Retinal pigment epithelial cell (primary cell): ENCODE results near the gene JAZF1.

Experiments
- DNase-seq: peaks from one replicate; pipeline ENCODE4 v3.0.0-alpha.2; 2010; ENCODE audit warnings: low read depth
- H3K4me3 ChIP-seq: 2 replicates; pipeline ENCODE4 v1.5.1; 2011; ENCODE audit warnings: mild to moderate bottlenecking, low read length, control low read depth, moderate library complexity
- TF ChIP-seq, protein P1 (sequence below): conservative IDR thresholded peaks from 2 replicates; pipeline ENCODE4 v1.5.1; 2011; ENCODE audit warnings: low read depth, low read length, control low read depth, inconsistent platforms

The JAZF1 gene

DNA sequence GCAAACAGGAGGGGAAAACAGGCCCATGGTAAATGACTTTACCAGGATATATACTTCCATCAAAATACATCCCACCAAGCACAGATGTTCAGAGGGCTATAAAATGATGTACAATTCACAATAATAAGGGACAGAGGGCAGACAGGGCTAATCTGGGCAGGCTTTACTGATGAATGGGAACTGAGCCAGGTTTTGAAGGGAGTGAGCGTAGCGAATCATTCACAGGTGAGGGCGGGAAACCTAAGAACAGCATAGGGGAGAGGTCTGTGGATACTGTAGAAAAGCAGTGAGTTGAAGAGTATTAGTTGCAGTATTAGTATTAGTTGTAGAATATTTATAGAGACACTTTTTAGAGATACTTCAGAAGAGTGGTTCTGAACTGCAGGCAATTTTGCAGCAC is 180.8 kb downstream of the JAZF1 start:
- H3K4me3 ChIP-seq = no peak overlapping the region
- TF ChIP-seq, protein P1, sequence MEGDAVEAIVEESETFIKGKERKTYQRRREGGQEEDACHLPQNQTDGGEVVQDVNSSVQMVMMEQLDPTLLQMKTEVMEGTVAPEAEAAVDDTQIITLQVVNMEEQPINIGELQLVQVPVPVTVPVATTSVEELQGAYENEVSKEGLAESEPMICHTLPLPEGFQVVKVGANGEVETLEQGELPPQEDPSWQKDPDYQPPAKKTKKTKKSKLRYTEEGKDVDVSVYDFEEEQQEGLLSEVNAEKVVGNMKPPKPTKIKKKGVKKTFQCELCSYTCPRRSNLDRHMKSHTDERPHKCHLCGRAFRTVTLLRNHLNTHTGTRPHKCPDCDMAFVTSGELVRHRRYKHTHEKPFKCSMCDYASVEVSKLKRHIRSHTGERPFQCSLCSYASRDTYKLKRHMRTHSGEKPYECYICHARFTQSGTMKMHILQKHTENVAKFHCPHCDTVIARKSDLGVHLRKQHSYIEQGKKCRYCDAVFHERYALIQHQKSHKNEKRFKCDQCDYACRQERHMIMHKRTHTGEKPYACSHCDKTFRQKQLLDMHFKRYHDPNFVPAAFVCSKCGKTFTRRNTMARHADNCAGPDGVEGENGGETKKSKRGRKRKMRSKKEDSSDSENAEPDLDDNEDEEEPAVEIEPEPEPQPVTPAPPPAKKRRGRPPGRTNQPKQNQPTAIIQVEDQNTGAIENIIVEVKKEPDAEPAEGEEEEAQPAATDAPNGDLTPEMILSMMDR = no peak
- DNase-seq = no peak

GRCh38 chr7:27998382-27998781 is 182.2 kb downstream of the JAZF1 start:
- DNase-seq = no peak
- TF ChIP-seq, protein P1 = no peak
- no peak overlapping the region for H3K4me3 ChIP-seq

DNA sequence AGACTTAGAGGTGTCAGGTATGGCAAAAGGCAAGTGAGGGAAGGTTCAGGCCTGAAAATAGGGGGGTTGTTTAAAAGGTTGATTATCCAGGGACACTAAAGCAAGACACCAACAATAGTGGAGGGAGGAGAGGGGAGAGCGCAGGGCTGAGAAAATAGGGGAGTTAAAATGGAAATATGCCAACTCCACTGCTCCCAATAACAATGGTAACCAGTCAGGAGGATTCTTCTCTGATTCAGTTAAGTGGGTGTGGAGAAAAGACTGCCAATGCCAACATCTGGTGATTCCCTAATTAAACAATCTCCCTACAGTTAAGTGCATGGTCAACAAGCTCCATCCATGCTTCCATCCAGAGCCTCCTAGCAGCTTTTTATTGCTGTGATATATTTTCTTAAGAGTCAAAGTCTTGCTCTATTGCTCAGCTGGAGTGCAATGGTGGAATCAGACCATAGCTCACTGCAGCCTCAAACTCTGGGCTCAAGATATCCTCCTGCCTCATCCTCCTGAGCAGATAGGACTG is 183.3 kb downstream of the JAZF1 start:
- DNase-seq = no peak
- TF ChIP-seq, protein P1 = no peak
- H3K4me3 ChIP-seq = no peak overlapping the region

DNA sequence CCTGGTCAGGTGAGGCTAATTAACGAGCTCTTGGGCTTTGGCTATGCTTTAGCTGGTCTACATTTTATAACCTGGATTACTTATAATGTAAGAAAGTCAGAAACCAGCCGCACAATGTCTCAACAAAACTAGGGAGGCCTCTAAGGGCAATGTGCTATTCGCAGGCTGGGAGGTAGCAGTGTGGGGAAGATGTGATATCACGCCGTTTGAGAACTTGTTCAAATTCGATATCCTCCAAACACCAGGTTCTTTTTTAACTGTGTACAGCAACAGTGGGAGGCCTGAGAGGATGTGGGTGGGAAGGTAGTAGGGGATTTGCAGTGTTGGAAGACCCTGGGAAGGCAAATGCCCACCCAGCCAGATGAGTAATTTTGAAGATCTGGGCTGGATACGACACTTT is 184.5 kb downstream of the JAZF1 start:
- DNase-seq = no peak
- H3K4me3 ChIP-seq = no peak overlapping the region
- TF ChIP-seq, protein P1 = no peak

GRCh38 chr7:27995228-27995627 is 185.4 kb downstream of the JAZF1 start:
- no peak for DNase-seq
- H3K4me3 ChIP-seq = no peak overlapping the region
- TF ChIP-seq, protein P1 = no peak

- peak; percentile 62 for DNase-seq
- H3K4me3 ChIP-seq = no peak overlapping the region
- TF ChIP-seq, protein P1 = no peak
These were observed 186.0 kb downstream of the JAZF1 start for GRCh38 chr7:27994639-27995038.

DNA sequence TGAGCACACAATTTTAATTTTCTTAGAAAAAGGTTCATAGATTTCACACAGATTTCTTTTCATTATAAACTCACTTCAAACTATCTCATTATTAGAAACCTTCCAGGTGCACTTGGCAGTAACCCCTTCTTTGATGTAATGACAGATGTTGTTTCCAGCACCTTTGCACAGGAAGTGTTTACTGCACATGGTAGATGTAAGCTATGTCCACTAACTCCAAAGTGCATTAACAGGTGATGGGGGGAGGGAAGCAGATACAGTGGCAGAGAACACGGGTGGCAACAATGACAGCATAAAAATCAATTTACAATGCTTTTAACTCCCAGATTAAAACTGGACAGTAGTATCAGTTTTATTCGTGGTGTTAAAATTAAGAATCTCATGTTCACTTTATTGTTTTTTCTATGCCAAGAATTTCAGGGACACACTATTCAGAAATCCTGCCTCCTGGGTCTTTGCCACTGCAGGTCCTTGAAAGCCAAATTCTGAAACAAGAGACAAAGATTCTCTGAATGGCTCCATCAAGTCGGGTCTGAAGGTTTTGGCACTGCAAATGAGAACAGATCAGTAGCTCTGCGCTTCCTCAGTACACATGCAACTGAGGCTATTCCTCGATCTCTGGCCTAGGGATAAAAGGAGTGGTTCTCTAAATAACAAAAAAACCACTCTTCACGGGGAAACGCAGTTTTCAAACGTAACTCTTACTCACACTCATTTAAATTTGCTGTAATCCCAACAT is 187.7 kb downstream of the JAZF1 start:
- no peak overlapping the region for H3K4me3 ChIP-seq
- TF ChIP-seq, protein P1 = no peak
- DNase-seq = no peak
